Stimulated activated CD4-positive, alpha-beta T cell treated with anti-CD3 and anti-CD28 coated beads, Interleukin-12 subunit alpha, Interleukin-12 subunit beta, amount 100 ng/mL, for 4 hours (primary cell): ENCODE results near the gene H2BK1.

Source experiments
- DNase-seq: peaks from one replicate; pipeline ENCODE4 v3.0.0-alpha.2; 2020

Gene H2BK1

GRCh38 chr7:151175047-151175792, 35.1 kb downstream of the H2BK1 start:
- DNase-seq, result no peak

GRCh38 chr7:151174246-151175046, 35.8 kb downstream of the H2BK1 start:
- peak; percentile 25 for DNase-seq

GRCh38 chr7:151173386-151174245, 36.7 kb downstream of the H2BK1 start:
- no peak for DNase-seq

GRCh38 chr7:151172273-151173141, 37.8 kb downstream of the H2BK1 start:
- peak; percentile 79 for DNase-seq

GRCh38 chr7:151168787-151169162, 41.5 kb downstream of the H2BK1 start:
- no peak for DNase-seq

- DNase-seq, result peak; percentile 61
These were observed 42.1 kb downstream of the H2BK1 start for GRCh38 chr7:151168003-151168786.

- no peak for DNase-seq
These were observed 42.9 kb downstream of the H2BK1 start, which contains the start of gene GBX1 for GRCh38 chr7:151167197-151167961. Gene GBX1 (minus strand): TSS chr7:151167694. CDS start chr7:151167548, 146 bp downstream.

GRCh38 chr7:151166629-151167196, 43.6 kb downstream of the H2BK1 start:
- DNase-seq, result no peak

GRCh38 chr7:151161757-151162156, 48.5 kb downstream of the H2BK1 start:
- no peak for DNase-seq
